Stimulated activated CD8-positive, alpha-beta memory T cell treated with anti-CD3 and anti-CD28 coated beads, Interleukin-4, amount 100 ng/mL, for 24 hours (primary cell): ENCODE data around the gene OR10K1.
"Not testable (repeated sequence)": the region's sequence is repeated elsewhere in the genome, so short reads cannot be mapped to it uniquely, and the experiment has no call there.

Source experiments
- DNase-seq: peaks from one replicate; pipeline ENCODE4 v3.0.0-alpha.2; 2020; ENCODE audit warnings: low read depth

Gene OR10K1

GRCh38 chr1:158461534-158461933 is at the start of gene OR10K1:
Gene OR10K1, plus strand, starts transcription at chr1:158461834. Its CDS starts 3,728 bp downstream, at chr1:158465562.
- DNase-seq, result no peak

GRCh38 chr1:158414651-158415345 is 46.8 kb upstream of the OR10K1 start:
- DNase-seq, result no peak

GRCh38 chr1:158417586-158417985 is 44.0 kb upstream of the OR10K1 start:
- no peak for DNase-seq

- no peak for DNase-seq
Observed at GRCh38 chr1:158422212-158422611, 39.4 kb upstream of the OR10K1 start.

- DNase-seq, result no peak
Observed at GRCh38 chr1:158425027-158425426, 36.6 kb upstream of the OR10K1 start.

- DNase-seq, result no peak
Observed at GRCh38 chr1:158426137-158426536, 35.5 kb upstream of the OR10K1 start, which contains the start of gene OR10K2. Gene OR10K2, minus strand, starts transcription at chr1:158426237. Its CDS starts 5,371 bp downstream, at chr1:158420866.

GRCh38 chr1:158430163-158430562 is 31.5 kb upstream of the OR10K1 start:
- DNase-seq, result not testable (repeated sequence)

- no peak for DNase-seq
Observed at GRCh38 chr1:158434741-158435140, 26.9 kb upstream of the OR10K1 start.

GRCh38 chr1:158445376-158445775 is 16.3 kb upstream of the OR10K1 start:
- DNase-seq, result no peak

- DNase-seq, result no peak
Observed at GRCh38 chr1:158454537-158454936, 7.1 kb upstream of the OR10K1 start.

- no peak for DNase-seq
Observed at GRCh38 chr1:158457246-158457645, 4.4 kb upstream of the OR10K1 start.

- no peak for DNase-seq
Observed at GRCh38 chr1:158458263-158458662, 3.4 kb upstream of the OR10K1 start.

- no peak for DNase-seq
Observed at GRCh38 chr1:158471920-158472319, 10.3 kb downstream of the OR10K1 start, which contains the start of gene OR10R2. Gene OR10R2, plus strand, starts transcription at chr1:158472220. Its CDS starts 106 bp downstream, at chr1:158472326.

GRCh38 chr1:158485455-158485854 is 23.8 kb downstream of the OR10K1 start:
- DNase-seq, result no peak

- DNase-seq, result no peak
Observed at GRCh38 chr1:158491316-158491715, 29.7 kb downstream of the OR10K1 start.

- DNase-seq, result no peak
Observed at GRCh38 chr1:158493054-158493453, 31.4 kb downstream of the OR10K1 start.

GRCh38 chr1:158494796-158495195 is 33.2 kb downstream of the OR10K1 start:
- DNase-seq, result no peak

- no peak for DNase-seq
Observed at GRCh38 chr1:158496374-158496773, 34.7 kb downstream of the OR10K1 start.

GRCh38 chr1:158506369-158506987 is 44.8 kb downstream of the OR10K1 start:
- peak; percentile 4 for DNase-seq

GRCh38 chr1:158507511-158507910 is 45.9 kb downstream of the OR10K1 start:
- DNase-seq, result no peak

GRCh38 chr1:158509471-158510156 is 48.0 kb downstream of the OR10K1 start:
- no peak for DNase-seq

GRCh38 chr1:158516966-158517365 is 55.3 kb downstream of the OR10K1 start:
- no peak for DNase-seq
